H1 (cell line): ENCODE measurements around the gene ZSWIM4. TPM values are rescaled to one million over a fixed set of nuclear protein-coding genes. Genes with fewer than 3 reads are reported as not detected.

Experiments used
- BRCA1 ChIP-seq: IDR thresholded peaks from 2 replicates; pipeline ENCODE4 v1.6.1; 2012; ENCODE audit warnings: low read depth, low read length, improper control_type of control experiment
- CBX8 ChIP-seq: fragments of 300-800, 300-1000 bp; sonication (generic); IDR thresholded peaks from 2 replicates; pipeline ENCODE4 v1.7.1; 2016; ENCODE audit warnings: low read depth, low read length, borderline replicate concordance
- PHF8 ChIP-seq: fragments of 200-600 bp; sonication (generic); conservative IDR thresholded peaks from 2 replicates; pipeline ENCODE4 v1.7.1; 2012; ENCODE audit warnings: low read depth, mild to moderate bottlenecking, inconsistent platforms, low read length, moderate library complexity
- RAD21 ChIP-seq, 2 experiments: IDR thresholded peaks in 1 of 2; conservative IDR thresholded peaks in 1 of 2; 2 replicates each; pipeline ENCODE4 v1.6.1; 2011; ENCODE audit warnings: low read depth in 2 of 2, low read length in 2 of 2, improper control_type of control experiment in 1 of 2, inconsistent platforms in 1 of 2, mild to moderate bottlenecking in 1 of 2, moderate library complexity in 1 of 2
- SIRT6 ChIP-seq: IDR thresholded peaks from one replicate; pipeline ENCODE4 v1.7.1; 2012; ENCODE audit warnings: low read length, inconsistent platforms
- SP2 ChIP-seq: IDR thresholded peaks from 2 replicates; pipeline ENCODE4 v1.6.1; 2012; ENCODE audit warnings: mild to moderate bottlenecking, low read length, inconsistent platforms
- SP4 ChIP-seq: IDR thresholded peaks from 2 replicates; pipeline ENCODE4 v1.6.1; 2012; ENCODE audit warnings: low read length, inconsistent platforms
- TEAD4 ChIP-seq: IDR thresholded peaks from 2 replicates; pipeline ENCODE4 v1.6.1; 2012; ENCODE audit warnings: low read depth, low read length, inconsistent platforms, mixed read lengths
- polyA plus RNA-seq, 7 experiments: library from polyadenylated mRNA; depleted of rRNA in 3 of 7; stranded (reverse) in 5 of 7; unstranded in 2 of 7; fragments of >200 nt in 5 of 7; fragments of 200-250 nt in 2 of 7; gene quantifications; 1 replicate in 5 of 7; 2 replicates in 1 of 7; 4 replicates in 1 of 7; pipeline versions ENCODE4 v1.2.1 to v1.2.3, GENCODE V29; 2011 to 2013; ENCODE audit warnings: missing spikeins in 2 of 7, mixed read lengths in 2 of 7
- total RNA-seq: library from RNA; stranded (reverse); fragmentation: NEBNext Ultra II Directional; extraction: Animal tissue kit (Norgen Biotek cat#: 25700); gene quantifications from 2 replicates; pipeline ENCODE4 v1.2.1, GENCODE V29; 2021

The ZSWIM4 gene
- total and polyA plus RNA-seq, 2 of the 8 experiments (the other 6 are each of a cell fraction or from before 2014, with no cell fraction given): 12.2 to 31.1 TPM

GRCh38 chr19:13778398-13778797, 16.8 kb upstream of the ZSWIM4 start (continued):
- TF ChIP-seq CBX8 (no peak), SIRT6 (no peak), PHF8 (no peak), TEAD4 (no peak), RAD21 (IDR thresholded peaks at IDR 0.05 in 1 of 2, conservative IDR thresholded peaks at IDR 0.05 in 1 of 2; ENCODE audit: low read depth in 2 of 2, low read length in 2 of 2) (no peak), BRCA1 (no peak), SP4 (no peak), SP2 (no peak)
